Adipocyte (in vitro differentiated cells): ENCODE measurements around the gene ATAD3C.
"Not testable (repeated sequence)": the region's sequence is repeated elsewhere in the genome, so short reads cannot be mapped to it uniquely, and the experiment has no call there.

Experiments
- DNase-seq: peaks from one replicate; pipeline ENCODE4 v3.0.0-alpha.2; 2015; ENCODE audit warnings: low read depth
- H3K27me3 ChIP-seq: replicated peaks from 2 replicates; pipeline ENCODE4 v1.7.0; 2013; ENCODE audit warnings: mild to moderate bottlenecking, low read length, moderate library complexity; ENCODE audit not compliant: control insufficient read depth, insufficient read depth
- H3K36me3 ChIP-seq: 2 replicates; pipeline ENCODE4 v1.7.0; 2013; ENCODE audit warnings: low read length, mild to moderate bottlenecking, moderate library complexity; ENCODE audit not compliant: control insufficient read depth, insufficient read depth, severe bottlenecking
- H3K4me1 ChIP-seq: 2 replicates; pipeline ENCODE4 v1.7.0; 2013; ENCODE audit warnings: mild to moderate bottlenecking, low read length, moderate library complexity; ENCODE audit not compliant: control insufficient read depth, insufficient read depth
- H3K4me3 ChIP-seq: 2 replicates; pipeline ENCODE4 v1.7.0; 2013; ENCODE audit warnings: mild to moderate bottlenecking, low read length, moderate library complexity
- H3K9ac ChIP-seq: 2 replicates; pipeline ENCODE4 v1.7.0; 2013; ENCODE audit warnings: mild to moderate bottlenecking, low read length, moderate library complexity
- H3K9me3 ChIP-seq: 2 replicates; pipeline ENCODE4 v1.7.0; 2013; ENCODE audit warnings: mild to moderate bottlenecking, low read length, moderate library complexity; ENCODE audit not compliant: control insufficient read depth

The ATAD3C gene

GRCh38 chr1:1485755-1486317, 36.3 kb downstream of the ATAD3C start:
- not testable (repeated sequence) for H3K27me3 ChIP-seq, H3K9me3 ChIP-seq, DNase-seq, H3K4me1 ChIP-seq, H3K9ac ChIP-seq, H3K4me3 ChIP-seq
- H3K36me3 ChIP-seq = peaks cover 57% of the 10 kb centered on the region

GRCh38 chr1:1487701-1488100, 38.2 kb downstream of the ATAD3C start:
- Histone ChIP-seq H3K9ac (no peak overlapping the region), H3K9me3 (no peaks in the 10 kb centered on the region), H3K4me3 (no peak overlapping the region), H3K4me1 (no peaks in the 10 kb centered on the region), H3K36me3 (peaks cover 66% of the 10 kb centered on the region), H3K27me3 (no peaks in the 10 kb centered on the region)
- DNase-seq = no peak

DNA sequence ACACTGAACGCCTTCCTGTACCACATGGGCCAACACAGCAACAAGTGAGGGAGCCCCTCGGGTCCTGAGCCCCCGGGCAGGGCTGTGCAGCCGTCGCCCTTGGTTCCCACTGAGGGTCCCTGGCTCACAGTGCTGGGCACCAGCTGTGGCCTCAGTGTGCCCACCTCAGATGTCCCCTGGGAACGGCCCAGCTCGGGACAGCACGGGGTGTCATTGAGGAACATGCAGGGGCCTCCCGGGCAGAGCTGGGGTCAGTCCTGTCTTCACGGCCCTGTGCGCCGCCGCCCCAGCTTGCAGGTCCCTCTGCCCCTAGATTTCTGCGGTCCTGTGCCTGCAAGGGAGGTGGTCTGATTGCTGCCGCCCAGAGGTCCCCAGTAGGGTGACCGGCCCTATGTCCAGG, 39.7 kb downstream of the ATAD3C start:
- no peaks in the 10 kb centered on the region for H3K27me3 ChIP-seq
- H3K36me3 ChIP-seq = peaks cover 63% of the 10 kb centered on the region
- no peak overlapping the region for H3K9ac ChIP-seq
- no peak for DNase-seq
- H3K4me3 ChIP-seq = no peak overlapping the region
- H3K9me3 ChIP-seq = no peaks in the 10 kb centered on the region
- no peaks in the 10 kb centered on the region for H3K4me1 ChIP-seq

GRCh38 chr1:1489861-1490260, 40.4 kb downstream of the ATAD3C start:
- DNase-seq = no peak
- peaks cover 62% of the 10 kb centered on the region for H3K36me3 ChIP-seq
- H3K9me3 ChIP-seq = no peaks in the 10 kb centered on the region
- H3K27me3 ChIP-seq = no peaks in the 10 kb centered on the region
- no peaks in the 10 kb centered on the region for H3K4me1 ChIP-seq
- no peak overlapping the region for H3K9ac ChIP-seq
- H3K4me3 ChIP-seq = no peak overlapping the region

GRCh38 chr1:1490633-1491230, 41.2 kb downstream of the ATAD3C start:
- no peaks in the 10 kb centered on the region for H3K4me1 ChIP-seq
- H3K36me3 ChIP-seq = peaks cover 67% of the 10 kb centered on the region
- no peaks in the 10 kb centered on the region for H3K9me3 ChIP-seq
- H3K9ac ChIP-seq = no peak overlapping the region
- no peak overlapping the region for H3K4me3 ChIP-seq
- H3K27me3 ChIP-seq = no peaks in the 10 kb centered on the region
- no peak for DNase-seq

- Histone ChIP-seq H3K27me3 (no peaks in the 10 kb centered on the region), H3K4me1 (no peaks in the 10 kb centered on the region), H3K9ac (no peak overlapping the region), H3K4me3 (no peak overlapping the region), H3K9me3 (no peaks in the 10 kb centered on the region), H3K36me3 (peaks cover 72% of the 10 kb centered on the region)
- no peak for DNase-seq
These were observed 42.1 kb downstream of the ATAD3C start for GRCh38 chr1:1491601-1492000.

DNA sequence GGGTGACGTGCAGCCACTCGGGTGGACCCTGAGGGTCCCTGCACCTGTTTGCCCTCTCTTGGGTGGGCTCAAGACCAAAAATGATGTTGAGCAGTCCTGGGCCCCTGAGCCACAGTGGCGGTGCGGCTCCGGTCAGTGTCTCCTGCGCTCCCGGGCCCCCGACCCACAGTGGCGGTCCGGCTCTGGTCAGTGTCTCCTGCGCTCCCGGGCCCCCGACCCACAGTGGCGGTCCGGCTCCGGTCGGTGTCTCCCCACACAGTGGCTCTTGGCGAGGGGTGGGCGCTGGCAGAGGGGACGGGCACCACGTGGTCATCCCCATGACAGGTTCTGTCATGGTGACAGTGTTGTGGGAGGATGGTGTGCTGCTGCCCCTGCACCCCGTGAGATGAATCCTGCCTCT, 44.8 kb downstream of the ATAD3C start:
- H3K27me3 ChIP-seq, H3K4me3 ChIP-seq, H3K9ac ChIP-seq, DNase-seq, H3K9me3 ChIP-seq, H3K4me1 ChIP-seq: not testable (repeated sequence)
- H3K36me3 ChIP-seq = peaks cover 52% of the 10 kb centered on the region

- not testable (repeated sequence) for H3K9ac ChIP-seq, H3K9me3 ChIP-seq, H3K4me1 ChIP-seq, H3K27me3 ChIP-seq, H3K4me3 ChIP-seq, DNase-seq
- peaks cover 41% of the 10 kb centered on the region for H3K36me3 ChIP-seq
These were observed 46.0 kb downstream of the ATAD3C start for GRCh38 chr1:1495461-1495975.

- H3K4me3 ChIP-seq, H3K27me3 ChIP-seq: not testable (repeated sequence)
These were observed 55.4 kb downstream of the ATAD3C start for GRCh38 chr1:1504777-1505365.

DNA sequence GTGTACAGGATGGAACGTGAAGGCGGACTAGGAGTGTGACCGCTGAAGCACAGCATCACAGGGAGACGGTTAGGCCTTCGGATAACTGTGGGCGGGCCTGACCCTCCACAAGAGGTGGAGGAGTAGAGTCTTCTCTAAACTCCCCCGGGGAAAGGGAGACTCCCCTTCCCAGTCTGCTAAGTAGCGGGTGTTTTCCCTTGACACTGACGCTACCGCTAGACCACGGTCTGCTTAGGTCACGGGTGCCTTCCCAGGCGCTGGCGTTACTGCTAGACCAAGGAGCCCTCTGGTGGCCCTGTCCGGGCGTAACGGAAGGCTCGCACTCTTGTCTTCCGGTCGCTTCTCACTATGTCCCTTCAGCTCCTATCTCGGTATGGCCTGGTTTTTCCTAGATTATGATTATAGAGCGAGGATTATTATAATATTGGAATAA, 55.9 kb downstream of the ATAD3C start:
- not testable (repeated sequence) for H3K9me3 ChIP-seq, H3K4me3 ChIP-seq, DNase-seq, H3K4me1 ChIP-seq, H3K27me3 ChIP-seq, H3K36me3 ChIP-seq
- H3K9ac ChIP-seq = peak overlapping the region; percentile 63

More at GRCh38 chr1:1504777-1505365, 55.4 kb downstream of the ATAD3C start:
- not testable (repeated sequence) for H3K9ac ChIP-seq, H3K4me1 ChIP-seq, H3K9me3 ChIP-seq, H3K36me3 ChIP-seq
- peak; percentile 18 for DNase-seq

GRCh38 chr1:1505801-1506200, 56.3 kb downstream of the ATAD3C start:
- not testable (repeated sequence) for DNase-seq, H3K4me1 ChIP-seq, H3K4me3 ChIP-seq

More at GRCh38 chr1:1505801-1506200, 56.3 kb downstream of the ATAD3C start:
- H3K36me3 ChIP-seq, H3K9me3 ChIP-seq, H3K27me3 ChIP-seq: not testable (repeated sequence)
- H3K9ac ChIP-seq = peak overlapping the region; percentile 63
